Body of pancreas (tissue), 4 donors: ENCODE measurements around the gene PCDHA7. TPM values are rescaled to one million over a fixed set of nuclear protein-coding genes. Genes with fewer than 3 reads are reported as not detected.

Source experiments
- ATAC-seq: fragments of 150-250 bp; one replicate; pipeline ENCODE4 v1.9.1; 2016
- DNase-seq, 4 donors: peaks; one replicate each; pipeline ENCODE4 v3.0.0-alpha.2; 2019
- H3K27ac ChIP-seq, 4 donors: fragments of 200-600 bp; sonication (generic); 1 replicate in 3 of 4; 2 replicates in 1 of 4; pipeline versions ENCODE4 v1.5.1 to v1.6.1; 2016 to 2019; ENCODE audit warnings: mild to moderate bottlenecking in 1 of 4, mixed read lengths in 1 of 4, moderate library complexity in 1 of 4
- H3K27me3 ChIP-seq, 2 donors: fragments of 200-600 bp; sonication (generic); one replicate each; pipeline ENCODE4 v1.6.0; 2016; ENCODE audit warnings: mild to moderate bottlenecking in 1 of 2
- H3K36me3 ChIP-seq, 2 donors: fragments of 200-600 bp; sonication (generic); replicated peaks in 1 of 2; 2 replicates each; pipeline ENCODE4 v1.5.1; 2016; ENCODE audit warnings: low read depth in 2 of 2; ENCODE audit not compliant: insufficient read depth in 1 of 2
- H3K4me1 ChIP-seq: fragments of 200-600 bp; sonication (generic); one replicate; pipeline ENCODE4 v1.6.0; 2016
- H3K4me3 ChIP-seq, 2 donors: fragments of 200-600 bp; sonication (generic); 1 replicate in 1 of 2; 2 replicates in 1 of 2; pipeline ENCODE4 v1.5.1; 2016 to 2019
- H3K9me3 ChIP-seq, 3 donors: fragments of 200-600 bp; sonication (generic); 1 replicate in 2 of 3; 2 replicates in 1 of 3; pipeline ENCODE4 v1.5.1; 2016
- POLR2A ChIP-seq, 3 donors: fragments of 450-650 bp; IDR thresholded peaks; one replicate each; pipeline ENCODE4 v1.6.1; 2016; ENCODE audit warnings: antibody characterized with exemption in 3 of 3, mild to moderate bottlenecking in 2 of 3
- WGBS, 2 donors: methylation state at CpG; one replicate each; pipeline ENCODE4 v1.1.5; 2017; 5-methylcytosine and 5-hydroxymethylcytosine counted together
- intact Hi-C: fragments of 100-400 bp; cut with DNase I; formaldehyde crosslinking; loops from one replicate; pipeline ENCODE4 v1.15.1; 2023
- total RNA-seq, 2 donors: library from RNA; depleted of rRNA; stranded (reverse); fragments of >200 nt; gene quantifications; one replicate each; pipeline ENCODE4 v1.1.0, GENCODE V29; 2016
- TF ChIP-seq, protein P1 (sequence below), 7 experiments: fragments of 450-650 bp in 4 of 7; fragments of 200-600 bp in 3 of 7; sonication (generic) in 3 of 7; IDR thresholded peaks; one replicate each; pipeline ENCODE4 v1.5.1; 2016 to 2019; ENCODE audit warnings: antibody characterized with exemption in 7 of 7

The PCDHA7 gene
- total RNA-seq, 2 donors from 2014 or later = 1.3 to 3.3 TPM

DNA sequence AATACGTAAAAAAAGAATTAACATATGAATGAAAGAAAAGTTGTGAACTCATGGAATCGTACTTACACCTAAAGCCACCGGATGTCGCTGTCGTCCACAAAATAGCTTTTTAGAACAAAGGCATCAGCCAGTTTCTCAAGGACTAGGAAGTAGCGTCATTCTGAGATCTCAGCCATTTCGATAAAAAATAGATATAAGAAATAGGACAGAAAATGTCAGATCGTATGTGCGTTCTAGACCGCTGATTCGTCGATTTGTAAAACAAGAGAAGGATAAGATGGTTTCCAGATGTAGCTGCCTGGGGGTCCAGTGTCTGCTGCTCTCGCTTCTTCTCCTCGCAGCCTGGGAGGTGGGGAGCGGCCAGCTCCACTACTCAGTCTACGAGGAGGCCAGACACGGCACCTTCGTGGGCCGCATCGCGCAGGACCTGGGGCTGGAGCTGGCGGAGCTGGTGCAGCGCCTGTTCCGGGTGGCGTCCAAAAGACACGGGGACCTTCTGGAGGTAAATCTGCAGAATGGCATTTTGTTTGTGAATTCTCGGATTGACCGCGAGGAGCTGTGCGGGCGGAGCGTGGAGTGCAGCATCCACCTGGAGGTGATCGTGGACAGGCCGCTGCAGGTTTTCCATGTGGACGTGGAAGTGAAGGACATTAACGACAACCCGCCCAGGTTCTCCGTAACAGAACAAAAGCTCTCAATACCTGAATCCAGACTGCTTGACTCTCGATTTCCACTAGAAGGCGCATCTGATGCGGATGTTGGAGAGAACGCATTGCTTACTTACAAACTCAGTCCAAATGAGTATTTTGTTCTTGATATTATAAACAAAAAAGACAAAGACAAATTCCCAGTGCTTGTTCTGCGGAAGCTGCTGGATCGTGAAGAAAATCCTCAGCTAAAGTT lies 22.0 kb downstream of the PCDHA7 start, which contains the start of gene PCDHA10:
PCDHA10 (plus strand) TSS at position 126 of the 903 bp plus-strand sequence; CDS start at position 278, 152 bp downstream.
- 12 to 14% methylated on average over 32 to 44 of the region's 44 CpGs for WGBS, 2 donors
- Histone ChIP-seq H3K9me3 (peaks cover 0 to 31% (median 3%) of the 10 kb centered on the region in 3 donors), H3K27me3 (no peaks in the 10 kb centered on the region), H3K27ac (peak within 1 kb of the TSS in 3 of 4 donors; percentile 38 to 75 (median 51)), H3K4me1 (peaks cover 5% of the 10 kb centered on the region), H3K36me3 (no peaks in the 10 kb centered on the region), H3K4me3 (no peak within 1 kb of the TSS)
- DNase-seq (peak in 3 of 4 donors; percentile 44 to 54 (median 51)), ATAC-seq (peak; percentile 70)
- TF ChIP-seq, protein P1, sequence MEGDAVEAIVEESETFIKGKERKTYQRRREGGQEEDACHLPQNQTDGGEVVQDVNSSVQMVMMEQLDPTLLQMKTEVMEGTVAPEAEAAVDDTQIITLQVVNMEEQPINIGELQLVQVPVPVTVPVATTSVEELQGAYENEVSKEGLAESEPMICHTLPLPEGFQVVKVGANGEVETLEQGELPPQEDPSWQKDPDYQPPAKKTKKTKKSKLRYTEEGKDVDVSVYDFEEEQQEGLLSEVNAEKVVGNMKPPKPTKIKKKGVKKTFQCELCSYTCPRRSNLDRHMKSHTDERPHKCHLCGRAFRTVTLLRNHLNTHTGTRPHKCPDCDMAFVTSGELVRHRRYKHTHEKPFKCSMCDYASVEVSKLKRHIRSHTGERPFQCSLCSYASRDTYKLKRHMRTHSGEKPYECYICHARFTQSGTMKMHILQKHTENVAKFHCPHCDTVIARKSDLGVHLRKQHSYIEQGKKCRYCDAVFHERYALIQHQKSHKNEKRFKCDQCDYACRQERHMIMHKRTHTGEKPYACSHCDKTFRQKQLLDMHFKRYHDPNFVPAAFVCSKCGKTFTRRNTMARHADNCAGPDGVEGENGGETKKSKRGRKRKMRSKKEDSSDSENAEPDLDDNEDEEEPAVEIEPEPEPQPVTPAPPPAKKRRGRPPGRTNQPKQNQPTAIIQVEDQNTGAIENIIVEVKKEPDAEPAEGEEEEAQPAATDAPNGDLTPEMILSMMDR (IDR thresholded peaks at IDR 0.05) = peak in 6 of 7 experiments; percentile 8 to 49 (median 44)
- TF ChIP-seq POLR2A (IDR thresholded peaks at IDR 0.05) = peak in 1 of 3 donors; percentile 6
- intact Hi-C loops = no loop called here

DNA sequence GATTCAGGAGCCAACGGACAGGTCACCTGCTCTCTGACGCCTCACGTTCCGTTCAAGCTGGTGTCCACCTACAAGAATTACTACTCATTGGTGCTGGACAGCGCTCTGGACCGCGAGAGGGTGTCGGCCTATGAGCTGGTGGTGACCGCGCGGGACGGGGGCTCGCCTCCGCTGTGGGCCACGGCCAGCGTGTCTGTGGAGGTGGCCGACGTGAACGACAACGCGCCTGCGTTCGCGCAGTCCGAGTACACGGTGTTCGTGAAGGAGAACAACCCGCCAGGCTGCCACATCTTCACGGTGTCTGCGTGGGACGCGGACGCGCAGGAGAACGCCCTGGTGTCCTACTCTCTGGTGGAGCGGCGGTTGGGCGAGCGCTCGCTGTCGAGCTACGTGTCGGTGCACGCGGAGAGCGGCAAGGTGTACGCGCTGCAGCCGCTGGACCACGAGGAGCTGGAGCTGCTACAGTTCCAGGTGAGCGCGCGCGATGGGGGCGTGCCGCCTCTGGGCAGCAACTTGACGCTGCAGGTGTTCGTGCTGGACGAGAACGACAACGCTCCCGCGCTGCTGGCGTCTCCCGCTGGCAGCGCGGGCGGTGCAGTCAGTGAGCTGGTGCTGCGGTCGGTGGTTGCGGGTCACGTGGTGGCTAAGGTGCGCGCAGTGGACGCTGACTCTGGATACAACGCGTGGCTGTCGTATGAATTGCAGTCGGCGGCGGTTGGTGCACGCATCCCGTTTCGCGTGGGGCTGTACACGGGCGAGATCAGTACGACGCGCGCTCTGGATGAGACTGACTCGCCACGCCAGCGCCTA lies 23.3 kb downstream of the PCDHA7 start:
- Histone ChIP-seq H3K27ac (no peak overlapping the region), H3K4me3 (no peak overlapping the region), H3K4me1 (peaks cover 5% of the 10 kb centered on the region), H3K9me3 (peaks cover 0 to 44% (median 3%) of the 10 kb centered on the region in 3 donors), H3K27me3 (no peaks in the 10 kb centered on the region), H3K36me3 (no peaks in the 10 kb centered on the region)
- no peak for DNase-seq
- WGBS, 2 donors = 36 to 48% methylated on average over 23 to 93 of the region's 94 CpGs
- TF ChIP-seq, protein P1 (IDR thresholded peaks at IDR 0.05) = no peak
- no peak for TF ChIP-seq POLR2A (IDR thresholded peaks at IDR 0.05)
- no peak for ATAC-seq
- intact Hi-C loops = no loop called here

DNA sequence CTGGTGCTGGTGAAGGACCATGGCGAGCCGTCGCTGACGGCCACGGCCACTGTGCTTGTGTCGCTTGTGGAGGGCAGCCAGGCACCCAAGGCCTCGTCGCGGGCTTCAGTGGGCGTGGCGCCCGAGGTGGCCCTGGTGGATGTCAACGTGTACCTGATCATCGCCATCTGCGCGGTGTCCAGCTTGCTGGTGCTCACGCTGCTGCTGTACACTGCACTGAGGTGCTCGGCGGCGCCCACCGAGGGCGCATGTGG lies 23.8 kb downstream of the PCDHA7 start:
- H3K4me1 ChIP-seq = peaks cover 5% of the 10 kb centered on the region
- DNase-seq (no peak), ATAC-seq (no peak)
- H3K27ac ChIP-seq = no peak overlapping the region
- no peak overlapping the region for H3K4me3 ChIP-seq
- H3K36me3 ChIP-seq = no peaks in the 10 kb centered on the region
- TF ChIP-seq, protein P1 (IDR thresholded peaks at IDR 0.05) = no peak
- no peak for TF ChIP-seq POLR2A (IDR thresholded peaks at IDR 0.05)
- H3K9me3 ChIP-seq = peaks cover 0 to 50% (median 3%) of the 10 kb centered on the region in 3 donors
- intact Hi-C loops = no loop called here
- WGBS, 2 donors = 49% methylated on average over 18 of the region's 22 CpGs; no CpG with 5 or more reads in 1 of the 2 donors
- H3K27me3 ChIP-seq = no peaks in the 10 kb centered on the region

DNA sequence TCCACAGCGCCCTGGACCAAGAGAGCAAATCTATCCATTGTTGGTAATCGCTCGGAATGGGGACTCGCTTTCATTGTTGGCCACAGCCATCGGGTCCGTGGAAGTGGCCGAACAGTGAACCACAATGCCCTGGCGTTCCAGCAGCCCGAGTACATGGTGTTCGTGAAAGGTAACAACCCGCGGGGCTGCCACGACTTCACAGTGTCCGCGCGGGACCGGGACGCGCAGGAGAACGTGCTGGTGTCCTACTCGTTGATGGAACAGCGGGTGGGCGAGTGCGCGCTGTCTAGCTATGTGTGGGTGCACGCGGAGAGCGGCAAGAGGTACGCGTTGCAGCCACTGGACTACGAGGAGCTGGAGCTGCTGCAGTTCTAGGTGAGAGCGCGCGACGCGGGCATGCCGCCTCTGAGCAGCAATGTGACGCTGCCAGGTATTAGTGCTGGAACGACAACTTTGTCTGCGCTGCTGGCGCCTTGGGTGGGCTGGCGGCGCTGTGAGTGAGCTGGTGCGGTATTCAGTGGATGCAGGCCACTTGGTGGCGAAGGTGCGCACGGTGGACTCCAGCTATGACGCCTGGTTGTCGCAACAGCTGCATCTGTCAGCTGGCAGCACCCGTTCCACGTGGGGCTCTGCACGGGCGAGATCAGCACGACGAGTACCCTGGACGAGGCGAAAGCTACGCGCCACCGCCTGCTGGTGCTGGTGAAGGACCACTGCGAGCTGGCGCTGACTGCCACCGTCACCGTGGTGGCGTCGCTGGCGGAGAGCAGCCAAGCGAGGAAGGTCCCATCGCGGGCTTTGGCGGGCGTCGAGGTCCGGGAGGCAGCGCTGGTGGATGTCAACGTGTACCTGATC lies 28.6 kb downstream of the PCDHA7 start:
- H3K4me3 ChIP-seq = no peak overlapping the region
- H3K9me3 ChIP-seq = peaks cover 0 to 37% (median under 1%) of the 10 kb centered on the region in 3 donors
- 27 to 52% methylated on average over 20 to 74 of the region's 76 CpGs for WGBS, 2 donors
- no peaks in the 10 kb centered on the region for H3K36me3 ChIP-seq
- peaks cover 2% of the 10 kb centered on the region for H3K4me1 ChIP-seq
- no peak for ATAC-seq
- H3K27ac ChIP-seq = no peak overlapping the region
- TF ChIP-seq POLR2A (IDR thresholded peaks at IDR 0.05) = no peak
- TF ChIP-seq, protein P1 (IDR thresholded peaks at IDR 0.05) = no peak
- H3K27me3 ChIP-seq = no peaks in the 10 kb centered on the region
- intact Hi-C loops = no loop called here
- DNase-seq = no peak
